ENCODE measurements around the gene AGRN.
"Not testable (repeated sequence)": the region's sequence is repeated elsewhere in the genome, so short reads cannot be mapped to it uniquely, and the experiment has no call there.

Gene AGRN

GRCh38 chr1:993379-993995 lies 26.4 kb upstream of the AGRN start:
- no peak overlapping the region for H3K4me3 Mint-ChIP-seq
- peaks cover 12% of the 10 kb centered on the region for H3K9me3 Mint-ChIP-seq
- no peaks in the 10 kb centered on the region for H3K36me3 Mint-ChIP-seq (ENCODE audit: low read depth)
- H3K27me3 Mint-ChIP-seq (ENCODE audit: low read depth), result peaks cover 55% of the 10 kb centered on the region
- H3K4me1 Mint-ChIP-seq (ENCODE audit: low read depth), result peaks cover 8% of the 10 kb centered on the region
- H3K27ac Mint-ChIP-seq, result no peak overlapping the region

- not testable (repeated sequence) for H3K4me3 Mint-ChIP-seq; H3K4me1 Mint-ChIP-seq (ENCODE audit: low read depth); H3K27ac Mint-ChIP-seq; H3K36me3 Mint-ChIP-seq (ENCODE audit: low read depth)
- Mint-ChIP-seq H3K9me3 (peaks cover 12% of the 10 kb centered on the region), H3K27me3 (ENCODE audit: low read depth) (peaks cover 46% of the 10 kb centered on the region)
These were observed 25.4 kb upstream of the AGRN start for GRCh38 chr1:994546-994945.

GRCh38 chr1:995665-996633 lies 24.0 kb upstream of the AGRN start:
- Mint-ChIP-seq H3K4me3 (no peak overlapping the region), H3K27me3 (ENCODE audit: low read depth) (peaks cover 45% of the 10 kb centered on the region), H3K9me3 (peaks cover 12% of the 10 kb centered on the region), H3K4me1 (ENCODE audit: low read depth) (peaks cover 10% of the 10 kb centered on the region), H3K27ac (no peak overlapping the region), H3K36me3 (ENCODE audit: low read depth) (no peaks in the 10 kb centered on the region)

GRCh38 chr1:996851-997712 lies 22.8 kb upstream of the AGRN start:
- H3K27ac Mint-ChIP-seq, result peak overlapping the region; percentile 34
- H3K4me3 Mint-ChIP-seq, result no peak overlapping the region
- peaks cover 8% of the 10 kb centered on the region for H3K4me1 Mint-ChIP-seq (ENCODE audit: low read depth)
- peaks cover 8% of the 10 kb centered on the region for H3K9me3 Mint-ChIP-seq
- H3K36me3 Mint-ChIP-seq (ENCODE audit: low read depth), result no peaks in the 10 kb centered on the region
- peaks cover 44% of the 10 kb centered on the region for H3K27me3 Mint-ChIP-seq (ENCODE audit: low read depth)

GRCh38 chr1:997713-997992 lies 22.3 kb upstream of the AGRN start:
- no peaks in the 10 kb centered on the region for H3K36me3 Mint-ChIP-seq (ENCODE audit: low read depth)
- peaks cover 2% of the 10 kb centered on the region for H3K9me3 Mint-ChIP-seq
- H3K4me3 Mint-ChIP-seq, result no peak overlapping the region
- peaks cover 44% of the 10 kb centered on the region for H3K27me3 Mint-ChIP-seq (ENCODE audit: low read depth)
- peaks cover 5% of the 10 kb centered on the region for H3K4me1 Mint-ChIP-seq (ENCODE audit: low read depth)
- H3K27ac Mint-ChIP-seq, result no peak overlapping the region

GRCh38 chr1:997993-998744 lies 21.8 kb upstream of the AGRN start:
- Mint-ChIP-seq H3K36me3 (ENCODE audit: low read depth) (no peaks in the 10 kb centered on the region), H3K4me1 (ENCODE audit: low read depth) (peaks cover 4% of the 10 kb centered on the region), H3K4me3 (no peak overlapping the region), H3K9me3 (no peaks in the 10 kb centered on the region), H3K27me3 (ENCODE audit: low read depth) (peaks cover 43% of the 10 kb centered on the region), H3K27ac (no peak overlapping the region)

- Mint-ChIP-seq H3K9me3 (no peaks in the 10 kb centered on the region), H3K27me3 (ENCODE audit: low read depth) (peaks cover 47% of the 10 kb centered on the region), H3K36me3 (ENCODE audit: low read depth) (no peaks in the 10 kb centered on the region), H3K4me3 (no peak overlapping the region), H3K4me1 (ENCODE audit: low read depth) (peaks cover 4% of the 10 kb centered on the region), H3K27ac (no peak overlapping the region)
These were observed 21.2 kb upstream of the AGRN start for GRCh38 chr1:998745-998994.

GRCh38 chr1:998995-999724 lies 20.8 kb upstream of the AGRN start:
- Mint-ChIP-seq H3K36me3 (ENCODE audit: low read depth) (no peaks in the 10 kb centered on the region), H3K9me3 (no peaks in the 10 kb centered on the region), H3K27ac (no peak overlapping the region), H3K4me1 (ENCODE audit: low read depth) (peaks cover 4% of the 10 kb centered on the region), H3K27me3 (ENCODE audit: low read depth) (peaks cover 48% of the 10 kb centered on the region), H3K4me3 (no peak overlapping the region)

- Mint-ChIP-seq H3K4me1 (ENCODE audit: low read depth) (peaks cover 7% of the 10 kb centered on the region), H3K36me3 (ENCODE audit: low read depth) (no peaks in the 10 kb centered on the region), H3K27me3 (ENCODE audit: low read depth) (peaks cover 50% of the 10 kb centered on the region)
These were observed 20.1 kb upstream of the AGRN start, which contains the start of gene HES4 for GRCh38 chr1:999725-1000356. Gene HES4, minus strand, starts transcription at chr1:1000097. Its CDS starts 124 bp downstream, at chr1:999973.

GRCh38 chr1:1000357-1001056 lies 19.4 kb upstream of the AGRN start:
- Mint-ChIP-seq H3K9me3 (no peaks in the 10 kb centered on the region), H3K36me3 (ENCODE audit: low read depth) (no peaks in the 10 kb centered on the region), H3K4me1 (ENCODE audit: low read depth) (peaks cover 13% of the 10 kb centered on the region)

More at GRCh38 chr1:999725-1000356, 20.1 kb upstream of the AGRN start, which contains the start of gene HES4:
- Mint-ChIP-seq H3K27ac (peak within 1 kb of the TSS; percentile 76), H3K4me3 (peak within 1 kb of the TSS; percentile 37), H3K9me3 (no peaks in the 10 kb centered on the region)

GRCh38 chr1:1001057-1001783 lies 18.7 kb upstream of the AGRN start:
- H3K36me3 Mint-ChIP-seq (ENCODE audit: low read depth), result no peaks in the 10 kb centered on the region
- peak overlapping the region; percentile 76 for H3K27ac Mint-ChIP-seq
- peaks cover 44% of the 10 kb centered on the region for H3K27me3 Mint-ChIP-seq (ENCODE audit: low read depth)
- peaks cover 10% of the 10 kb centered on the region for H3K4me1 Mint-ChIP-seq (ENCODE audit: low read depth)
- H3K4me3 Mint-ChIP-seq, result no peak overlapping the region
- no peaks in the 10 kb centered on the region for H3K9me3 Mint-ChIP-seq

More at GRCh38 chr1:1000357-1001056, 19.4 kb upstream of the AGRN start:
- peaks cover 49% of the 10 kb centered on the region for H3K27me3 Mint-ChIP-seq (ENCODE audit: low read depth)
- H3K4me3 Mint-ChIP-seq, result peak overlapping the region; percentile 37
- peak overlapping the region; percentile 76 for H3K27ac Mint-ChIP-seq

- Mint-ChIP-seq H3K36me3 (ENCODE audit: low read depth) (no peaks in the 10 kb centered on the region), H3K4me1 (ENCODE audit: low read depth) (peaks cover 10% of the 10 kb centered on the region), H3K4me3 (no peak overlapping the region), H3K9me3 (no peaks in the 10 kb centered on the region), H3K27ac (no peak overlapping the region), H3K27me3 (ENCODE audit: low read depth) (peaks cover 42% of the 10 kb centered on the region)
These were observed 16.1 kb upstream of the AGRN start for GRCh38 chr1:1003618-1004419.
